SH-SY5Y (cell line): ENCODE measurements around the gene TBC1D32.

Experiments used
- GATA2 ChIP-seq: IDR thresholded peaks from 2 replicates; pipeline ENCODE4 v1.6.1; 2011; ENCODE audit warnings: mild to moderate bottlenecking, low read depth, low read length
- GATA3 ChIP-seq: IDR thresholded peaks from 2 replicates; pipeline ENCODE4 v1.6.1; 2011; ENCODE audit warnings: low read depth, mild to moderate bottlenecking, low read length, moderate library complexity

- no peak for TF ChIP-seq GATA2
- TF ChIP-seq GATA3, result no peak
These were observed 291.5 kb downstream of the TBC1D32 start for GRCh38 chr6:121042766-121043165.
